HCEC 1CT (cell line): ENCODE measurements around the gene PNPLA7.
A peak's percentile ranks its signal among the peaks of the same experiment; 100 is the strongest.

Experiments used
- DNase-seq: peaks from one replicate; pipeline ENCODE4 v3.0.0-alpha.2; 2017

Gene PNPLA7

DNA sequence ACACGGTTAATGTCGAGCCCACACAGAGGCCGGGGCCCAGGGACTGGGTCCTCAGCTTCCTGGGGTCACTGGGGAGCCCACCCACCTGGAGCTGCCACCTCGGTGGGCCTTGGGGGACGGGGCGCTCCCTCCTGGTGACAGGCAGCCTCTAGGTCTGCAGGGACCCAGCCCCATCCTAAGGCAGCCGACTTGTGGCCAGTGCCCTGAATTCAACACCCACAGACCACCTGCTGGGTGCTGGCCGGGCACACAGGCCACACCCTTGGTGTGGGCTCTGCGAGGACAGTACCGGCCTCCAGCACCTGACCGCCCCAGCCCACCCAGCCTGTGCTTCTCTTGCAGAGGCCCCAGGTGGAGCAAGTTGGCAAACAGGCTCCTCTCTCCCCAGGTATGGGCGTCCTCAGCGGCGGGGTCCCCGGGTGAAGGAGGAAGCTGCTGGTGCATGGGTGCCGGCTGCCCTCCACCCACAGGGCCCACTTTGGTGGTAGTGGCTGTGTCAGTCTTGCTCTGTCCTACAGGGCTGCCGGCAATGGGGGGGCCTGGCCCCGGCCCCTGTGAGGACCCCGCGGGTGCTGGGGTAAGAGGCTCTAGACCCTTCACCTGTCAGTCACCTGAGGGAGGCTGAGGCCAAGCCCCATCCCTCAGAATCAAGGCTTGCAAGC lies 117.4 kb downstream of the PNPLA7 start:
- no peak for DNase-seq

DNA sequence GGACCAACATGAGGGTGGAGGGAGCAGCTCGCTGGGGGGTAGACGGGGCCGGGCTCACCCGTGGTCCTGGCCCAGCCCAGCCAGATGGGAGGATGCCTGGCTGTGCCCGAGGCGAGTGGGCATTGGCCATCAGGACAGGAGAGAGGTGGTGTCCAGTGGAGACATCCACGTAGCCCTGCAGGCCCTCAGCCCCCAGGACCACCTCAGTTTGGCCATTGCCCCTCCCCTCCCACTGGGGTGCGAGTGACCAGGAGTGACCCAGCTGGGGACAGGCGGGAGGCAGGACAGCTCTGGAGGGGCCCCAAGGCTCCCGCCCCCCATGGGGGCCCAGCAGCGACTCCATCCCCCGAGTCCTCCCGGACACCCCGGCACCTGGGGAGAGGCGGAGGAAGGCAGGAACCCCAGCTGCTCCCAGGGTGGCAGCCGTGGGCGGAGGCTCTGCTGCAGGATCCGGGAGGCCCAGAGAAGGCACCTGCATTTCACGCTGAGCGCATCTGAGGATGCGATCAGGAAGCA lies 118.7 kb downstream of the PNPLA7 start:
- DNase-seq = no peak

DNA sequence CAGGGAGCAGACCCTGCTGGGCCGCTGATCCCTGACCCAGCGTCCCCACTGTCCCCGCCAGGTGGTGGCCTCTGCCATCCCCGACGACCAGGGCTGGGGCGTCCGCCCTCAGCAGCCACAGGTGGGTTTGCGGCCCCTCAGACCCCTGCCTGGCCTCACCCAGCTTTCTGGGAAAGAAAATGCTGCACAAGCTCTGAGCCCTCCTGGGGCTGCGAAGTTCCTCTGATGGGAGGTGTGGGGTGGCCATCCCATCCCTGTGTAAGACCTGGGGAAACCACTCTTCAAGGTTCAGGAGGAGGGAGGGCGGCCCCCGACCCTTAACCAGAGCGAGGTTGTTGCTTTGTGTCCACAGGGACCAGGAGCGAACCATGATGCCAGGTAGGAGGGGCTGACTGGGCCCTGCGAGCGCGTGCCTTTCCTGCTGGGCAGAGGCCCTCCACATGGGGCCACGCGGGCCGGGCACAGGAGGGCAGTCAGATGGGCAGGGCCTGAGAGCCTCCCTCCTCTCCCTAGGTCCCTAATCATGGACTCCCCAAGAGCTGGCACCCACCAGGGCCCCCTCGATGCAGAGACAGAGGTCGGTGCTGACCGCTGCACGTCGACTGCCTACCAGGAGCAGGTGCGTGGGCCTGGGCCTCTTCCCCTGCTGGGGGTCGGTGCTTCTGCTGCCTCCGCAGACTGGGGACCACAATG lies 119.3 kb downstream of the PNPLA7 start:
- no peak for DNase-seq

DNA sequence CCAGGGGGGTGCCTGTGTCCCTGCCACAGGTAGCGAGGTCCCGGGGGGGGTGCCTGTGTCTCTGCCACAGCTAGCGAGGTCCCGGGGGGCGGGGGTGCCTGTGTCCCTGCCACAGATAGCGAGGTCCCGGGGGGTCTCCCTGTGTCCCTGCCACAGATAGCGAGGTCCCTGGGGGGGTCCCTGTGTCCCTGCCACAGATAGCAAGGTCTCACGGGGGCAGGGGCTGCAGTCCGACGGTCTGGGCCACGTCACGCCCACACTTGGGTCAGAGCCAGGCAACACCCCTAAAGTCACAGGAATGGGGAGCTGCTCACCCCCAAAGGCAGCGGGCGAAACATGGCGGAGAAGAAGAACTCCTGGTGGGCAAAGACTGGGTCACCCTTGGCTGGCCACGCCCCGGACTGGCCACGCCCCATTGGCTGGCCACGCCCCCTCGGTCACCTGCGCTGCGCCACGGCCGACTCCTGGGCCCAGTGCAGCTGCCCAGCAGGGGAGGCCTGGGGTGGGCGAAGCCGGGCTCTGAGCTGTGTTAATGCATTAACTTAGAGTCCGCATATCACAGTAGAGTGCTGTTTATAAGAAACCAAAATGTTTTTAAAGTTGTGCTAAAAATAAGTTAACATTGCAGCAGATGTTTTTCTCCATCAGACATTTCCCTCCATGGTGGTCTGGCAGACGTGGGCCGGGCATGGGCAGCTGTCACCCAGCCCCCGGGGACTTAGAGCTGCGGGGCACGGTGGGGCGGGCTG lies 120.1 kb downstream of the PNPLA7 start:
- DNase-seq = no peak

DNA sequence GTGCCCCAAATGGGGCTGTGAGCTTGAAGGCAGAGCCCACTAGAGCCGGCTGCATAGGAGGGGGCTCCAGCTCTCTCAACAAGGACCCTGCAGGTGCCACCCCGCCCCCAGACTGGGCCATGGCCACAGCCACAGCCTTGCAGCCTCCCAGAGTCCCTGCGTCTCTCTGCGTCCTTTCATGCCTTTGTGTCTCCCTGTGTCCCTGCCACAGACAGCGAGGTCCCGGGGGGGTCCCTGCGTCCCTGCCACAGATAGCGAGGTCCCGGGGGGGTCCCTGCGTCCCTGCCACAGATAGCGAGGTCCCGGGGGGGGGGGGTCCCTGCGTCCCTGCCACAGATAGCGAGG lies 120.7 kb downstream of the PNPLA7 start:
- DNase-seq = no peak

DNA sequence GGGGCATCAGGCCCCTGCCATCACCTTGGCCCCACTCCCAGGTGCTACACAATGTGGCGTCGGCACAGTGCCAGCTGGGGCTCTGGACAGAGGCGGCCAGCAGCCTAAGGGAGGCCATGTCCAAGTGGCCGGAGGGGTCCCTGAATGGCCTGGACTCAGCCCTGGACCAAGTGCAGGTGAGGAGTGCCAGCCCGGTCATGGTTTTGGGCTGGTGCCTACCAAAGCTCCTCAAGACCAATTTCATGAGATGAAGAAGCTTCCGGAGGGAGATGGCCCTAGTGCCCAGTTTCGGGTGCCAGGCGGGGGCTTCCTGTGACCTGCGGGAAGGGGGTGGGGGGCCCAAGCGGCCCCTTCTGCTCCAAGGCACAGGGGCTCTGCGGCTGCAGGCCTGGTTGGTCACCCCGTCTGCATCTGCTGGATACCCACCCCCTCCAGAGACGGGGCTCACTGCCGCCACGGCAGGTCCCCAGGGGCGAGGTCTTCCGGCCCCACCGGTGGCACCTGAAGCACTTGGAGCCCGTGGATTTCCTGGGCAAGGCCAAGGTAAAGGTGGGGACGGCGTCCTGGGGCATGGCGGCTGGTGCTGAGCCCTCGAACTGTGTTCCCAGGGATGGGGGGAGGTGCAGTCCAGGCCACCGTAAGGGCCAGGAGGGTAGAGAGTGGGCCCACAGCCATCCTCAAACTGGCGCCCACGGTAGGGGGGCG lies 121.2 kb downstream of the PNPLA7 start:
- DNase-seq = no peak

DNA sequence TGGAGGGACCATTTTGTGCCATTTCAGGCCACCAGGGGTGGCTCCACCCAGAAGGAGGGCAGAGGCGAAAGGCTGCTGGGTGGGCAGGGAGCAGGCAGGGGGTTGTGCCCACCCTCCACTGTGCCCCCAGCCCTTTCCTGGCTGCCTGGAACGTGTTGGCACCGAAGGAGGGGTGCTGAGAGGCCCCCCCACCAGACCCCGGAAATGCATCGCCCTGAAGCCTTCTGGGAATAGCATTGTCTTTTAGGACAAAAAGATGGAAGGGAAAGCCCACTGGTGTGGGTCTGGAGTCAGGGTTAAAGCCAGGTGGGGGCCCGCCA lies 121.9 kb downstream of the PNPLA7 start:
- no peak for DNase-seq

DNA sequence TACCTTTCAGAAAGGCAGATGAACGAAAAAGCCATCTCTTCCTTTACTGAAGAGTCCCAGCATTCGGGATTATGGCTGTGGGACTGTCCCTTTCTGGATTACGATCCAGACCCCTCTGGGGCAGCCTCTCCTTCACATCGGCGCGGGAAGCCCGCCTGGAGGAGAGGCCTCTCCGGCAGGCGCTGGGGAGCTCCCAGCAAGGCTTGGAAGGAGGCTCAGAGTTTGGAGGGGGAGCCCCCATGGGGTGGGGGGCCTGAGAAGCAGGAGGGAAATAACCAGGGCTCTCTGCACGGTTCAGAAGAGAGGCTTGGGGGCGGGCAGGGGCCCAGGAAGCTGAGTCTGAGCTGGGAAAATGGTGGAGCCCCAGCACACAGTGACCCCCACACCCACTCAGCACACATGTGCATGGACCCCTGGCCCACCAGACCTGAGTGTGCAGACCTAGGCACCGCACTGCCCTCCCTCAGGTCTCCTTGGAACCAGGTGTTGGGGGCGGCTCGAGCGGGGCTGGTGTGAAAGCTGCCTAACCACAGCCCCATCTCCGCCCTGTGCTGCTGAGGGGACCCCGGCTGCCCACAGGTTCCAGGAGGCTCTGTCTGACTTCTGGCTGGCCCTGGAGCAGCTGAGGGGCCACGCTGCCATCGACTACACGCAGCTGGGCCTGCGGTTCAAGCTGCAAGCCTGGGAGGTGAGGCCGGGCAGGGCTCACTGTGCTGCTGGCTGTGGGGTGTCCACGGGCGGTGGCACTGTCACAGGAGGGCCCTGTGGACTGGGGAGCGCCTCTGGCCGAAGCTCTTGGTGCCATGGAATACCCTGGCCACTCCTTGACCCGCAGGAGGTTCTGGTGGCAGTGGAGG lies 122.5 kb downstream of the PNPLA7 start:
- DNase-seq = no peak

DNA sequence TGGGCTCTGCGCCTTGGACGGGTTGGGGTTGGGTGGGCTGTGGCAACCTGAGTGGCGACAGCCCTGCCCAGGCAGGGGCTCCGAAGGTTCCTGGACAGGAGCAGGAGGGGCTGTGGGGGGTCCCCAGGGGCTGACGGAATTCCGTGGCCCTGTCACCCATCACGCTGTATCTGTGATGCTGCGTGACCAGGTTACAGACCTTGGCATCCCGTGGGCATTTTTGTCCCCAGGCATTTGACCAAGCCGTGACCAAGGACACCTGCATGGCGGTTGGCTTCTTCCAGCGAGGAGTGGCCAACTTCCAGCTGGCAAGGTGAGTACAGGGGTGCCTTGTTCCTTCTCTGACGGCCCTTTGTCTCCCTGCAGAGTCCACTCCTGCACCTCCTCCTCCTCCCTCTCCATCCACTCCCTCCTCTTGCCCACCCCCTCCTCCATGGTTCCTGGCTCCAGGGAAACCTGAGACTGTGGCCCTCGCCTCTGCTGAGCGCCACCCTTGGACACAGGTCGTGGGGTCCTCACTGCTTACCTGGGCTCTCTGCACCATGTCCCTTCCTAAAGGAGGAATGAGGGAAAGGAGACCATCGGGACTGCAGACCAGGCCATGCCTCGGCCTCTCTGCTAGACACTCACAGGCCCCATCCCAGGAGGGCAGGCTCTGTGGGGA lies 124.1 kb downstream of the PNPLA7 start:
- DNase-seq = no peak

DNA sequence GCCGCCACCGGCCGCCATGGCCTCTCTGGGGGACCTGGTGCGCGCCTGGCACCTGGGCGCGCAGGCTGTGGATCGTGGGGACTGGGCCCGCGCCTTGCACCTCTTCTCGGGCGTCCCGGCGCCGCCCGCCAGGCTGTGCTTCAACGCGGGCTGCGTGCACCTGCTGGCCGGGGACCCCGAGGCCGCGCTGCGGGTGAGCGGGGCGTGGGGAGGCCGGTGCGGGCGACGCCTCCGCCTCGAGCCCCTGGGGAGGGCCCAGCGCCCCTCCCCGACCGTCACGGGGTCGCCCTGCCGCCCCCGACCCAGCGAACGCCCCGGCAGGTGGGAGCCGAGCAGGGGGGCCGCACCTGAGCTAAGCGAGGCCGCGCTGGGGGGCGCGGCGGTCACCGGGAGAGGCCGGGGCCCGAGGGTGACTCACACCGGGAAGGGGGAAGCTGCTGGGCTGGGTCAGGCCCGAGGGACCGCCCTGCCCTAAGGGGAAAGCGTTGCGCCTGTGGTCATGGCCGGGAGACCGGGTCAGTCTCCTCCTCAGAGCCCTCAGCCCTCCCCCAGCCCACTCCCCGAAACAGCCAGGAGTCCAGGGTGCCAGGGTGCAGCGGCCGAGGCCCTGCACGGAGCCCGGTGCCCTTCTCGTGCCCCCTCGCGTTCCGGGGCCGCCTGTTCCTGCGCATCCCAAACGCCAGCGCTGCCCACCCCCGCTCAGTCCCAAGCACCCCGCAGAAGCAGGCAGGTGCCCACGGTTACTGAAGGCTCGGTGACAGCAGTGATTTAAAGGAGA lies 126.5 kb downstream of the PNPLA7 start:
- DNase-seq = no peak

DNA sequence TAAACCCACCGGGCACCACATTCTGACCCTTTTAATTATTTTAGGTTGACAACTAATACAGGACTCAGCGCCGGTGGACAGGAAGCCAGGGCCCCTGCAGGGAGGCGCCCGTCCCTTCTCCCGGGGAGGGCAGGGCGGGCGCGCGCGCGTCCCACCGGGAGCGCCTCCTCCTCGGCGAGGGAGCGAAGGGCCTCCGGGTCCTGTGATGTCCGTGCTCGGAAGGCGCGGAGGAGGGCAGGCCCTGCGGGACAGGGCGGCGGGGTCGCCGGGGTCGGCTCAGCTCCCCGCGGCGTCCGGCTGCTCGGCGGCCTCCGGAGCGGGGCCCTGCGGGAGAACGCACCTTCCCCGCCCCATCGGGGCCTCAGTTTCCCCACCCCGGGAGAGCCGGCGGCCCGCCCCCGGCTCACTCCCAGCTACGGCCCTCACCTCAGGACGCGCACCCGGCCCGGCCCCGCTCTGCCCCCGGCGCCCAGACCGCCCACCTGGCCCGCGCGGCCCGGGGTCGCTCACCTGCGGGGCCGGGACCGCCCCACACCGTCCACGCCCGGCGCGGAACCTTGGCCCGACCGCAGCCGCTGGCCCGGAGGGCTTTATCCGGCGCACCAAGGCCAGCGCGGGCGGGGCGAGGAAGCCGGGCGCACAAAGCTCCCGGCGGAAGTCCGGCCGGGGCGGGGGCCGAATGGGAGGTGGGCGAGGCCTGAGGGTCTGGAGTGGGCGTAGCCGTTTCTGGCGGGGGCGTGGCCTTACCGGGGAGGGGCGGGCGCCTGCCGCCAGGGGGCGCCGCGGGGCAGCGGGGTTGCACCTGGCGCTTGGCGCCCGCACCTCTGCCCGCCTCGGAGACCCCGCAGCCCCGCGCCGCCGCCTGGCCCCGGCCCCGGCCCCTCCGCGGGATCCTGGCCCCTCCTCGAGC lies 127.3 kb downstream of the PNPLA7 start, which contains the start of the genes EXD3 and NOXA1:
TSS of gene EXD3 (minus strand) at position 559 of the 910 bp plus-strand sequence. CDS start 27,805 bp downstream, outside the sequence.
TSS of gene NOXA1 (plus strand) at position 790 of the 910 bp plus-strand sequence. CDS start 137 bp downstream, outside the sequence.
- peak; percentile 86 for DNase-seq

DNA sequence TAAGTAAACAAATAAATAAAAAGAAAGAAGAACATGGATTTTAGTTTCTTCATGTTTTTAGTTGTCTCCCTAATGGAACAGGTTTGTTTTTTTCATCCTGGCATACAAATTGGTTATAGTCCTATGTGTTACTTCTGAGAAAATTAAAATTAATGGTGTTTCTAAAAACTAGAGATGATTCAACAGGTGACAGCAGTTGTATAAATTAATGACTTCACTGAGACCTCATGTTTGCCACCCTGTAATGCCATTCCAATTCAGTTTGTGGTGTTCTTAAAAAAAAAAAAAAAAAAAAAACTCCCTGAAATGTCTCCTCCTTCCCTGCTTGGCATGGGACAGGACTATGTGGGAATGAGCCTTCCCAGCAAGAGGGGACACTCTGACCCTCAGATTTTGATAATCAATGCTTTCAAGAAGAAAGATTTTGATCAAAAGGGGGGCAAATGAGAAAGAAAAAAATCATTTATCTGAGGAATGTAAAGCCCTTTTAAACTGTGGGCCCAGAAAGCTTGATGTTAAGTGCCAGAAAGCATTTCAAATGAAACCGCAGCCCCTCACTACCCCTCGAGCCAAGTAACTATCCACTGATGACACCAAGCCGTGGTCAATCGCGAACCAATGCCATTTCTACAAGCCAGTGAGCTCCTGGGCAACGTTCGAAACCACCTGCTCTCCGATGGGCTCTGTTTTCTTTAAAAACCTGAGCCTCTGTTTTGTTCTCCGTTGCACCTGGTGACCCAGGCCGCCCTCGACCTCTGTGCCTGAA lies 128.2 kb downstream of the PNPLA7 start:
- no peak for DNase-seq

DNA sequence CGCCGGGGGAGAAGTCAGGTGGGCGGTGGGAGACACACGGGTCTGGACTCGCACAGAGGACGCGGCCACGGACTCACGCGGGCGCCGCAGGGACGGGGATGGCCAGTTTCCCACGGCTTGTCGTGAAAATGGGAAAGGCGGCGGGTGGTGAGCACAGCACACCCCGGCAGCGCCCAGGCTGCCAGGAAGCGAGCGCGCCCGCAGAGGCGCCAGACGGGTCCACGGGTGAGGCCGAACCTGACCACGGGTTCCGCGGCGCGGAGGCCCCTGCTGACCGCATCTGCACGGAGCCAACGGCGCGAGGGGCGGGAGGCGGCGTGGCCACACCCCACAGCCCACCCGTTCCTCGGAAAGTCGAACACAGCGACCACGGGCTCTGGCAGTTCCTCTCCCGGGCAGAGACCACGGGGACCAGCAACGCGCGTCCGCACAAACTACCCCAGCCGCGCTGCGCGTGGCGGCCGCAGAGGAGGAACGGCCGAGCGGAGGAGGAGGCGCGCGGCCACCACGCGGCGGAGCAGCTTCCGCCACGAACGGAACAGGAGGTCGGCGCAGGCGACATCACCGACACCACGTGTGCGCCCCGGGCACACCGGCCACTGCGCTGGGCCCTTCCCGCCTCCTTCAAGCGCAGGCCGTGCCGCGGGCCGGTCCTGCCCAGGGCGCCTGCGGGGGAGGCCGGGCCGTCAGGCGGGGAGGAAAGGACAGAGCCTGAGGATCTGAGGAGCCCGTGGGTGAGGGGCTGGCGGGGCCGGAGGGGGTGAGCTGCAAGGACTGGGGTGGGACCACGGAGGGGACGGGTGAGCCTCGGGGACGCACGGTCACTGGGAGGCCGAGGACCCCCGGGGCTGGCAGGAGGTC lies 132.8 kb downstream of the PNPLA7 start:
- DNase-seq = no peak

DNA sequence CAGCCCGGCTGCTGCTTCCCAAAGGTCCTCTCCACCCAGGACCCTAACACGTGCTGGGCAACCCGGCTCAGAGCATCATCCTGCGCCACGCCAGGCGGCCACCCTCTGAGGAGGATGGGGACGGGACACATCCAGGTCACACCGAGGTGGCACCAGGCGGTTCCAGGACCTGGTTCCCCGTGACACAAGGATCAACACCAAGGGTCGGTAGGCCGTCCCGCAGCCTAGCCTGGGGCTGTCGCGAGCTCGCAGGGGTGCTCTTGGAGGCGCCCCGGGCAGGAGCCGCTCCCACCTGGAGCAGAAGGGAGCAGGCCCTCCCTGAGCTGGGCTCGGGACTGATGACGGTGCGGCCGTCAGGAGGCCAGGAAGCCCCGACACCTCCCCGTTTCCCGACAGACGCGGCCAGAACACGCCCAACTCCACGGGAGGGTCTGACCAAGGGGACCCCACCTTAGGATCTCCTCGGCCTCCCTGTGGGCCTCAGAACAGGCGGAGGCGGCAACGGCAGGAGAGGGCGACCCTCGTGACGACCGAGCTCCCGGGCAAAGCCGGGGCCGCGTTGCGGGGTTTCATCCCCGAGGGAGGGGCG lies 133.5 kb downstream of the PNPLA7 start:
- DNase-seq = no peak

DNA sequence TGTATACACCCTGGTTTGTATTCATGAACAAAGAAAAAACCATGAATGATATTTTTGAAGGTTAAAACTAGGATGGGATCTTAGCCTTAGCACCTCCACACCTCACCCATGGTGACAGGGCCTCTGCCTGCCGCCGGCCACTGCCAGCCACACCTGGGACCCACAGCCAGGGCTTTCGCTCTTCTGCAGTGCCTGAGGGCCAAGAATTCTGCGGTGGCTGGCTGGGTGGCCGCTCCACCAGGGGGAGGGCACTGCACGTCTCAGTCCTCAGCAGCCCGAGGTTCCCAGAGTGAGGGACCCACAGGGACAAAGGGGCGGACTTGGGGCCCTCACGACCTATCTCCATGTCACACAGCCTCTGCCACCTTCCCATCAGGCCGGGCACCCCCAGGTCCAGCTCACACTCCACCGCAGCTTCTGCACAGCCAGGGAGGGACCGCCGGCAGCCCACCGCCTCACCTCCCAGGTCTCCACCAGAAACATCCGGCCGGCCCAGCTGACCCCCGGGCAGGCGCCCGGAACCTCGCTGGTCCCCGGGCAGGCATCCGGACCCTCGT lies 134.1 kb downstream of the PNPLA7 start:
- DNase-seq = no peak

DNA sequence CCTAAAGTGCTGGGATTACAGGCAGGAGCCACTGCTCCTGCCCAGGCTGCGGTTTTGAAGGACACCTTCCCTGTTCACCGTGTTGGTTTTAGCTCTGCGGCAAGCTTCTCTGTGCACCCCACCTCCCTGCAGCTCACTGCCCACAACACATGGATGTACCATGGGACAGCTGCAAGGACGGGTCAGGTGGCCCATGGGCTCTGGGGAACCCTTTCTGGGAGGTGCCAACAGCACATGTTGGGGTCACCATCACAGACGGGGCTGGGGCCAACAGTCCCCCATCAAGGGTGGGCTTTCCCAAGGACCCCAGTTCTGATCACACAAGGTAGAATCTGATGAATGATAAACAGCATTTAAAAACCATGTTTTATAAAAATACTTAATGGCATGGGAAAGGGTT lies 134.8 kb downstream of the PNPLA7 start:
- DNase-seq = no peak

DNA sequence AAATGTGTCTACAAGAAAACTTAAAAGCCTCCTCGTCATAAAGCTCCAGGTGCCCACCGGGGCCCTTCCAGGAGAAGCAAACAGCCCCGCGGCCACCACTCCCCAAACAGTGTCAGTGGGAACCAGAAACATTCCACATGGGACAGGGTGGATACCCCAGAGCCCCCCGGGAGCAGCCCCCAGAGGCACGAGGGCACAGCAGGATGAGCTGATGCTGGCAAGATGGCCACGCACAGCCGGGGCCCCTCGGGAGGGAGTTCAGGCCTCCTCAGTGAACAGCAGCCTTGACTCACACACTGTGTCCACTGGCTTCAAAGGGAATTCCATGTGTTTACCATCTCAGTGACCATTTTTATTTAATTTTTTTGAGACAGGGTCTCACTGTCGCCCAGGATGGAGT lies 137.8 kb downstream of the PNPLA7 start:
- DNase-seq = no peak
